H1 (cell line): ENCODE data around the gene FRMPD1. TPM values are rescaled to one million over a fixed set of nuclear protein-coding genes. Genes with fewer than 3 reads are reported as not detected.
A peak's percentile ranks its signal among the peaks of the same experiment; 100 is the strongest.

Experiments
- CTCF ChIA-PET: fragments of 300-600 bp; sonication (Branson Sonifier 250); formaldehyde crosslinking; loops from one replicate; lab custom pipeline; 2021; ENCODE audit not compliant: partially characterized antibody; lab: Charles Lee
- POLR2A ChIA-PET: fragments of 300-600 bp; sonication (Branson Sonifier 250); formaldehyde crosslinking; loops from one replicate; lab custom pipeline; 2021; ENCODE audit warnings: inconsistent platforms; ENCODE audit not compliant: partially characterized antibody; lab: Charles Lee
- DNase-seq, 2 experiments: peaks; one replicate each; pipeline versions ENCODE4 v3.0.0 to v3.0.0-alpha.2; 2010 to 2022; ENCODE audit warnings: low spot score in 2 of 2, low read depth in 1 of 2, mixed read lengths in 1 of 2
- FAIRE-seq: peaks from 2 replicates; lab custom pipeline; 2011; peaks lifted over from hg19 to GRCh38; lab: Jason Lieb, UNC
- H2AFZ ChIP-seq: 2 replicates; pipeline ENCODE4 v1.8.1; 2012; ENCODE audit warnings: low read length, inconsistent platforms
- H2AK5ac ChIP-seq: 2 replicates; pipeline ENCODE4 v1.6.1; 2013; ENCODE audit warnings: low read depth, low read length
- H2BK120ac ChIP-seq: replicated peaks from 2 replicates; pipeline ENCODE3; 2013; ENCODE audit warnings: low read depth, low read length, inconsistent platforms
- H2BK12ac ChIP-seq: 2 replicates; pipeline ENCODE4 v1.6.1; 2013; ENCODE audit warnings: low read depth, low read length
- H2BK15ac ChIP-seq: 2 replicates; pipeline ENCODE4 v1.6.1; 2013; ENCODE audit warnings: low read length
- H2BK20ac ChIP-seq: 2 replicates; pipeline ENCODE4 v1.6.1; 2013; ENCODE audit warnings: low read length
- H2BK5ac ChIP-seq: 2 replicates; pipeline ENCODE4 v1.6.1; 2013; ENCODE audit warnings: low read depth, low read length
- H3K14ac ChIP-seq: 2 replicates; pipeline ENCODE4 v1.6.1; 2013; ENCODE audit warnings: inconsistent platforms; ENCODE audit not compliant: insufficient read length
- H3K18ac ChIP-seq: 2 replicates; pipeline ENCODE4 v1.6.1; 2013; ENCODE audit warnings: low read length; ENCODE audit errors: extremely low read depth
- H3K23ac ChIP-seq: 2 replicates; pipeline ENCODE4 v1.6.1; 2013; ENCODE audit warnings: inconsistent platforms; ENCODE audit not compliant: insufficient read length
- H3K23me2 ChIP-seq: 2 replicates; pipeline ENCODE4 v1.6.1; 2013; ENCODE audit warnings: low read depth, low read length
- H3K27ac ChIP-seq: 2 replicates; pipeline ENCODE4 v1.6.1; 2011; ENCODE audit warnings: low read depth, low read length, inconsistent platforms
- H3K27me3 ChIP-seq, 4 experiments: replicated peaks in 1 of 4; 1 replicate in 1 of 4; 2 replicates in 3 of 4; pipeline versions ENCODE4 v1.6.1 to v1.8.1; 2011 to 2013; ENCODE audit warnings: low read length in 3 of 4, mild to moderate bottlenecking in 3 of 4, inconsistent platforms in 2 of 4, mixed read lengths in 2 of 4, moderate library complexity in 1 of 4; ENCODE audit not compliant: control insufficient read depth in 3 of 4, insufficient read depth in 3 of 4; ENCODE audit errors: extremely low read depth in 1 of 4
- H3K36me3 ChIP-seq, 4 experiments: 2 replicates each; pipeline versions ENCODE4 v1.6.1 to v1.8.1; 2011 to 2013; ENCODE audit warnings: mild to moderate bottlenecking in 4 of 4, low read length in 3 of 4, moderate library complexity in 2 of 4, control low read depth in 1 of 4, inconsistent platforms in 1 of 4; ENCODE audit not compliant: insufficient read depth in 4 of 4, control insufficient read depth in 2 of 4
- H3K4ac ChIP-seq: replicated peaks from 2 replicates; pipeline ENCODE3; 2013; ENCODE audit warnings: low read length, low read depth, mixed read lengths, inconsistent platforms; ENCODE audit not compliant: insufficient read length
- H3K4me1 ChIP-seq, 4 experiments: replicated peaks in 1 of 4; 1 replicate in 1 of 4; 2 replicates in 3 of 4; pipeline versions ENCODE4 v1.6.1 to v1.8.1; 2011 to 2013; ENCODE audit warnings: low read length in 3 of 4, inconsistent platforms in 2 of 4, mixed read lengths in 1 of 4; ENCODE audit not compliant: insufficient read depth in 4 of 4, control insufficient read depth in 3 of 4
- H3K4me2 ChIP-seq, 2 experiments: 2 replicates each; pipeline versions ENCODE4 v1.6.1 to v1.8.1; 2011 to 2013; ENCODE audit warnings: low read depth in 2 of 2, low read length in 2 of 2, control low read depth in 1 of 2, inconsistent platforms in 1 of 2, mild to moderate bottlenecking in 1 of 2; ENCODE audit not compliant: insufficient read depth in 1 of 2
- H3K4me3 ChIP-seq, 4 experiments: fragments of 200-600, 300-600 bp in 1 of 4; sonication (generic), shearing (Covaris generic), sonication (Bioruptor Twin) in 1 of 4; 2 replicates each; pipeline versions ENCODE4 v1.5.1 to v1.8.1; 2011 to 2016; ENCODE audit warnings: low read length in 4 of 4, low read depth in 3 of 4, control low read depth in 2 of 4, inconsistent platforms in 2 of 4, mild to moderate bottlenecking in 2 of 4, mixed read lengths in 1 of 4, moderate library complexity in 1 of 4; ENCODE audit not compliant: insufficient read depth in 2 of 4; ENCODE audit errors: extremely low read depth in 1 of 4
- H3K56ac ChIP-seq: replicated peaks from 2 replicates; pipeline ENCODE3; 2013; ENCODE audit warnings: low read depth, mild to moderate bottlenecking, mixed read lengths, low read length, inconsistent platforms; ENCODE audit not compliant: insufficient read length
- H3K79me1 ChIP-seq: 2 replicates; pipeline ENCODE4 v1.6.1; 2013; ENCODE audit warnings: low read depth, low read length, control low read depth
- H3K79me2 ChIP-seq, 2 experiments: 2 replicates each; pipeline versions ENCODE4 v1.6.1 to v1.8.1; 2012 to 2013; ENCODE audit warnings: low read length in 2 of 2, mild to moderate bottlenecking in 2 of 2, inconsistent platforms in 1 of 2; ENCODE audit not compliant: insufficient read depth in 2 of 2, control insufficient read depth in 1 of 2
- H3K9ac ChIP-seq, 4 experiments: replicated peaks in 1 of 4; 1 replicate in 1 of 4; 2 replicates in 3 of 4; pipeline versions ENCODE4 v1.6.1 to v1.8.1; 2011 to 2013; ENCODE audit warnings: low read depth in 3 of 4, low read length in 3 of 4, control low read depth in 2 of 4, mild to moderate bottlenecking in 2 of 4, moderate library complexity in 2 of 4, inconsistent platforms in 1 of 4; ENCODE audit errors: extremely low read depth in 1 of 4
- H3K9me3 ChIP-seq, 2 experiments: 2 replicates each; pipeline versions ENCODE4 v1.6.1 to v1.8.1; 2012 to 2013; ENCODE audit warnings: mild to moderate bottlenecking in 2 of 2, moderate library complexity in 2 of 2, control low read depth in 1 of 2, inconsistent platforms in 1 of 2, low read depth in 1 of 2, low read length in 1 of 2, mixed read lengths in 1 of 2; ENCODE audit not compliant: insufficient read depth in 2 of 2
- H4K20me1 ChIP-seq, 2 experiments: replicated peaks in 1 of 2; 2 replicates each; pipeline versions ENCODE3 to v1.8.1; 2011 to 2013; ENCODE audit warnings: inconsistent platforms in 2 of 2, low read length in 2 of 2, mild to moderate bottlenecking in 1 of 2; ENCODE audit not compliant: insufficient read depth in 2 of 2, control insufficient read depth in 1 of 2
- H4K5ac ChIP-seq: 2 replicates; pipeline ENCODE4 v1.6.1; 2013; ENCODE audit warnings: low read length, low read depth, mixed read lengths, inconsistent platforms; ENCODE audit not compliant: insufficient read length
- H4K8ac ChIP-seq: 2 replicates; pipeline ENCODE4 v1.8.0; 2013; ENCODE audit warnings: mild to moderate bottlenecking, moderate library complexity, low read length, inconsistent platforms; ENCODE audit not compliant: insufficient read depth; ENCODE audit errors: extremely low read depth
- H4K91ac ChIP-seq: replicated peaks from 2 replicates; pipeline ENCODE3; 2013; ENCODE audit warnings: low read length, mixed read lengths, inconsistent platforms; ENCODE audit not compliant: insufficient read length
- CTBP2 ChIP-seq: IDR thresholded peaks from 2 replicates; pipeline ENCODE4 v1.7.0; 2011; ENCODE audit warnings: borderline replicate concordance, mild to moderate bottlenecking, moderate library complexity, mixed read lengths, low read length; ENCODE audit not compliant: insufficient read depth, insufficient read length
- EGR1 ChIP-seq: IDR thresholded peaks from 2 replicates; pipeline ENCODE4 v1.6.1; 2011; ENCODE audit warnings: low read depth, low read length, borderline replicate concordance
- EP300 ChIP-seq, 2 experiments: IDR thresholded peaks; 1 replicate in 1 of 2; 2 replicates in 1 of 2; pipeline ENCODE4 v1.6.1; 2011 to 2012; ENCODE audit warnings: low read depth in 2 of 2, low read length in 2 of 2, mild to moderate bottlenecking in 2 of 2, borderline replicate concordance in 1 of 2, inconsistent platforms in 1 of 2, moderate library complexity in 1 of 2
- FOSL1 ChIP-seq: IDR thresholded peaks from 2 replicates; pipeline ENCODE4 v1.6.1; 2011; ENCODE audit warnings: mild to moderate bottlenecking, low read depth, low read length, moderate library complexity; ENCODE audit not compliant: insufficient read depth
- RBBP5 ChIP-seq: IDR thresholded peaks from 2 replicates; pipeline ENCODE4 v1.7.1; 2012; ENCODE audit warnings: low read depth, mild to moderate bottlenecking, inconsistent platforms, low read length, moderate library complexity, borderline replicate concordance
- SIRT6 ChIP-seq: IDR thresholded peaks from one replicate; pipeline ENCODE4 v1.7.1; 2012; ENCODE audit warnings: low read length, inconsistent platforms
- SP4 ChIP-seq: IDR thresholded peaks from 2 replicates; pipeline ENCODE4 v1.6.1; 2012; ENCODE audit warnings: low read length, inconsistent platforms
- TEAD4 ChIP-seq: IDR thresholded peaks from 2 replicates; pipeline ENCODE4 v1.6.1; 2012; ENCODE audit warnings: low read depth, low read length, inconsistent platforms, mixed read lengths
- WGBS, 2 experiments: shearing (Covaris generic) in 1 of 2; methylation state at CpG; one replicate each; pipeline versions ENCODE4 v1.1.6 to v1.1.7; 2013 to 2015; ENCODE audit warnings: low lambda C conversion rate in 2 of 2, mixed read lengths in 2 of 2, inconsistent platforms in 1 of 2, low coverage in 1 of 2, missing lambda C conversion rate in 1 of 2; ENCODE audit not compliant: insufficient replicate concordance in 2 of 2, insufficient coverage in 1 of 2, insufficient read length in 1 of 2; ENCODE audit errors: extremely low coverage in 1 of 2, missing lambda C conversion rate in 1 of 2; 5-methylcytosine and 5-hydroxymethylcytosine counted together
- polyA plus RNA-seq, 7 experiments: library from polyadenylated mRNA; depleted of rRNA in 3 of 7; stranded (reverse) in 5 of 7; unstranded in 2 of 7; fragments of >200 nt in 5 of 7; fragments of 200-250 nt in 2 of 7; gene quantifications; 1 replicate in 5 of 7; 2 replicates in 1 of 7; 4 replicates in 1 of 7; pipeline versions ENCODE4 v1.2.1 to v1.2.3, GENCODE V29; 2011 to 2013; ENCODE audit warnings: missing spikeins in 2 of 7, mixed read lengths in 2 of 7
- total RNA-seq: library from RNA; stranded (reverse); fragmentation: NEBNext Ultra II Directional; extraction: Animal tissue kit (Norgen Biotek cat#: 25700); gene quantifications from 2 replicates; pipeline ENCODE4 v1.2.1, GENCODE V29; 2021
- TF ChIP-seq, protein P1 (sequence below), 3 experiments: IDR thresholded peaks; 1 replicate in 2 of 3; 2 replicates in 1 of 3; pipeline versions ENCODE4 v1.5.1 to v1.6.1; 2011; ENCODE audit warnings: low read length in 3 of 3, mild to moderate bottlenecking in 3 of 3, inconsistent platforms in 2 of 3, low read depth in 1 of 3, moderate library complexity in 1 of 3; ENCODE audit not compliant: insufficient read depth in 1 of 3; ENCODE audit errors: control extremely low read depth in 1 of 3

FRMPD1 gene
- total and polyA plus RNA-seq, 2 of the 8 experiments (the other 6 are each of a cell fraction or from before 2014, with no cell fraction given) = 0.27 to 0.32 TPM

DNA sequence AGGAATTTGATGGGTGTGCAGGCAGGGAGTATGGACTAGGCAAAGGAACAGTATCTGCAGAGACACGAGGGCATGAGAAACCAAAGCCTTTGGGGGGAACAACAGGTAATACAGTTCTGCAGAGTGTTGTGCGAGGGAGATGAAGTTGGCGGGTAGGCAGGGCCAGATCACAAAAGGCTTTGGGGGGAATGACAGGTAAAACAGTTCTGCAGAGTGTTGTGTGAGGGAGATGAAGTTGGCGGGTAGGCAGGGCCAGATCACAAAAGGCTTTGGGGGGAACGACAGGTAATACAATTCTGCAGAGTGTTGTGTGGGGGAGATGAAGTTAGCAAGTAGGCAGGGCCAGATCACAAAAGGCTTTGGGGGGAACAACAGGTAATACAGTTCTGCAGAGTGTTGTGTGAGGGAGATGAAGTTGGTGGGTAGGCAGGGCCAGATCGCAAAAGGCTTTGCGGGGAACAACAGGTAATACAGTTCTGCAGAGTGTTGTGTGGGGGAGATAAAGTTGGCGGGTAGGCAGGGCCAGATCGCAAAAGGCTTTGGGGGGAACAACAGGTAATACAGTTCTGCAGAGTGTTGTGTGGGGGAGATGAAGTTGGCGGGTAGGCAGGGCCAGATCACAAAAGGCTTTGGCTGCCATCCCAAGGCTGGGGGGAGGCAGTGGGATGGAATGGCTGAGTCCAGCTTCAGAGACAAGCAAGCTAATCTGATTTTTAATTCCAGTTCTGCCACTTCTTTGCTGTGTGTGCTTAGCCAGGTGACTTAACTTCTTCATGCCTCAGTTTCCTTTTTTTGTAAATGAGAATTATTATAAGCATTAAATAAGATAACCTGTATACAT, 33.0 kb downstream of the FRMPD1 start:
- peaks cover 0 to 2% of the 10 kb centered on the region in 2 experiments for H4K20me1 ChIP-seq
- H3K79me2 ChIP-seq = no peaks in the 10 kb centered on the region
- WGBS, 2 experiments = 77% methylated on average over 10 of the region's 10 CpGs; no CpG with 5 or more reads in 1 of the 2 experiments
- H3K4me1 ChIP-seq = no peaks in the 10 kb centered on the region
- H4K8ac ChIP-seq = 0 out of 2 replicates have a peak overlapping the region, but pooled peaks have one; percentile 5
- no peak overlapping the region for H2BK120ac ChIP-seq
- no peaks in the 10 kb centered on the region for H3K9me3 ChIP-seq
- POLR2A ChIA-PET = no interaction called here
- H3K4ac ChIP-seq = no peak overlapping the region
- H3K9ac ChIP-seq = no peak overlapping the region
- no peak overlapping the region for H4K91ac ChIP-seq
- H2BK20ac ChIP-seq = no peak overlapping the region
- H3K27ac ChIP-seq = no peak overlapping the region
- H3K4me2 ChIP-seq = no peak overlapping the region
- no peaks in the 10 kb centered on the region for H3K79me1 ChIP-seq
- no peak overlapping the region for H3K4me3 ChIP-seq
- H3K27me3 ChIP-seq = no peaks in the 10 kb centered on the region
- H4K5ac ChIP-seq = no peak overlapping the region
- H3K18ac ChIP-seq = no peak overlapping the region
- no peak overlapping the region for H3K56ac ChIP-seq
- CTCF ChIA-PET = interaction anchor here (0.6 to 1.4 kb wide), 2 partner anchors 33 to 61 kb away, joined by 3 read pairs; partner anchors contain the start of gene FRMPD1
- no peak overlapping the region for H2BK15ac ChIP-seq
- no peak overlapping the region for H2BK12ac ChIP-seq
- no peaks in the 10 kb centered on the region; the same call in 1 of the 2 replicates for H3K23me2 ChIP-seq
- no peaks in the 10 kb centered on the region for H3K36me3 ChIP-seq
- no peak overlapping the region for H3K14ac ChIP-seq
- DNase-seq (no peak), FAIRE-seq (no peak)
- H3K23ac ChIP-seq = no peak overlapping the region
- H2AFZ ChIP-seq = no peak overlapping the region
- no peak overlapping the region for H2BK5ac ChIP-seq
- no peak overlapping the region for H2AK5ac ChIP-seq
- TF ChIP-seq, protein P1, sequence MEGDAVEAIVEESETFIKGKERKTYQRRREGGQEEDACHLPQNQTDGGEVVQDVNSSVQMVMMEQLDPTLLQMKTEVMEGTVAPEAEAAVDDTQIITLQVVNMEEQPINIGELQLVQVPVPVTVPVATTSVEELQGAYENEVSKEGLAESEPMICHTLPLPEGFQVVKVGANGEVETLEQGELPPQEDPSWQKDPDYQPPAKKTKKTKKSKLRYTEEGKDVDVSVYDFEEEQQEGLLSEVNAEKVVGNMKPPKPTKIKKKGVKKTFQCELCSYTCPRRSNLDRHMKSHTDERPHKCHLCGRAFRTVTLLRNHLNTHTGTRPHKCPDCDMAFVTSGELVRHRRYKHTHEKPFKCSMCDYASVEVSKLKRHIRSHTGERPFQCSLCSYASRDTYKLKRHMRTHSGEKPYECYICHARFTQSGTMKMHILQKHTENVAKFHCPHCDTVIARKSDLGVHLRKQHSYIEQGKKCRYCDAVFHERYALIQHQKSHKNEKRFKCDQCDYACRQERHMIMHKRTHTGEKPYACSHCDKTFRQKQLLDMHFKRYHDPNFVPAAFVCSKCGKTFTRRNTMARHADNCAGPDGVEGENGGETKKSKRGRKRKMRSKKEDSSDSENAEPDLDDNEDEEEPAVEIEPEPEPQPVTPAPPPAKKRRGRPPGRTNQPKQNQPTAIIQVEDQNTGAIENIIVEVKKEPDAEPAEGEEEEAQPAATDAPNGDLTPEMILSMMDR (IDR thresholded peaks at IDR 0.05; ENCODE audit: control extremely low read depth in 1 of 3, insufficient read depth in 1 of 3, low read depth in 1 of 3, low read length in 3 of 3) = no peak
- TF ChIP-seq EP300 (IDR thresholded peaks at IDR 0.05; ENCODE audit: borderline replicate concordance in 1 of 2, low read depth in 2 of 2, low read length in 2 of 2) = no peak
- no peak for TF ChIP-seq RBBP5
- TF ChIP-seq TEAD4 = no peak
- no peak for TF ChIP-seq FOSL1
- TF ChIP-seq SIRT6 = no peak
- TF ChIP-seq SP4 = no peak
- TF ChIP-seq EGR1 = no peak
- no peak for TF ChIP-seq CTBP2
